Ovary (tissue), 9 donors: ENCODE data around the gene WASHC4. TPM values are rescaled to one million over a fixed set of nuclear protein-coding genes. Genes with fewer than 3 reads are reported as not detected.
"Not testable (repeated sequence)": the region's sequence is repeated elsewhere in the genome, so short reads cannot be mapped to it uniquely, and the experiment has no call there.

ENCODE experiments used
- DNase-seq, 5 donors: peaks; one replicate each; pipeline ENCODE4 v3.0.0-alpha.2; 2019 to 2020
- H3K27ac ChIP-seq, 2 donors: fragments of 200-600 bp; one replicate each; pipeline versions ENCODE4 v1.5.1 to v1.8.0; 2019 to 2022
- H3K27me3 ChIP-seq: fragments of 200-600 bp; one replicate; pipeline ENCODE4 v1.8.0; 2022
- H3K36me3 ChIP-seq: fragments of 200-600 bp; sonication (generic); one replicate; pipeline ENCODE4 v1.5.1; 2019
- H3K4me1 ChIP-seq: one replicate; pipeline ENCODE4 v1.8.1; 2013; ENCODE audit warnings: mild to moderate bottlenecking, moderate library complexity; ENCODE audit not compliant: insufficient read depth
- H3K4me3 ChIP-seq: fragments of 200-600 bp; sonication (generic); one replicate; pipeline ENCODE4 v1.5.1; 2017
- H3K9me3 ChIP-seq, 2 donors: fragments of 200-600 bp in 1 of 2; sonication (generic) in 1 of 2; one replicate each; pipeline versions ENCODE4 v1.5.1 to v1.8.1; 2013 to 2019; ENCODE audit warnings: mild to moderate bottlenecking in 1 of 2, moderate library complexity in 1 of 2
- EP300 ChIP-seq: sonication (generic); formaldehyde crosslinking; IDR thresholded peaks from one replicate; pipeline ENCODE4 v1.6.1; 2017; ENCODE audit warnings: antibody characterized with exemption
- POLR2A ChIP-seq: fragments of 450-650 bp; IDR thresholded peaks from one replicate; pipeline ENCODE4 v1.6.1; 2017; ENCODE audit warnings: antibody characterized with exemption, mild to moderate bottlenecking, moderate library complexity
- WGBS, 3 donors: extraction: QIAGEN DNeasy Blood & Tissue Kit in 1 of 3; methylation state at CpG; one replicate each; pipeline versions ENCODE4 v1.1.5 to v1.1.7; 2013 to 2017; 5-methylcytosine and 5-hydroxymethylcytosine counted together
- intact Hi-C, 4 donors: fragments of 100-400 bp; cut with DNase I; formaldehyde crosslinking; loops; one replicate each; pipeline versions ENCODE4 v1.11.0 to v1.15.1; 2022 to 2023
- polyA plus RNA-seq, 2 donors: library from polyadenylated mRNA; stranded (reverse); fragments of 200-250 nt in 1 of 2; fragments of 350-450 nt in 1 of 2; fragmentation: Illumina TruSeq in 1 of 2; extraction: RNeasy Lipid Tissue Mini Kit (QIAGEN cat#74804) in 1 of 2; gene quantifications; one replicate each; pipeline ENCODE4 v1.2.3, GENCODE V29; 2013 to 2014
- total RNA-seq, 7 donors: library from RNA; depleted of rRNA in 2 of 7; stranded (reverse); fragments of >200 nt in 2 of 7; fragmentation: NEBNext Ultra II Directional in 3 of 7; extraction: Animal tissue kit (Norgen Biotek cat#: 25700) in 3 of 7; gene quantifications; one replicate each; pipeline versions ENCODE4 v1.1.0 to v1.2.4, GENCODE V29; 2016 to 2023
- TF ChIP-seq, protein P1 (sequence below), 3 donors: fragments of 450-650 bp in 2 of 3; fragments of 200-600 bp in 1 of 3; IDR thresholded peaks; one replicate each; pipeline versions ENCODE4 v1.5.1 to v1.8.0; 2016 to 2022; ENCODE audit warnings: antibody characterized with exemption in 3 of 3, mild to moderate bottlenecking in 1 of 3
- donor health status: DM: no; HTN: no; CAD: no; lungs with moderate emphysema.
- donor health status: DM: no; HTN: no; CAD: no.
- donor health status: Bipolar disorder and iron deficiency.
- donor health status: DM: yes; HTN: yes; CAD: no.
- donor health status: DM: no; HTN: no; CAD: no.
- donor health status: DM: yes; HTN: yes; CAD: no.

The WASHC4 gene
- total and polyA plus RNA-seq, 9 donors, result 16.0 to 55.8 (median 44.5) TPM

DNA sequence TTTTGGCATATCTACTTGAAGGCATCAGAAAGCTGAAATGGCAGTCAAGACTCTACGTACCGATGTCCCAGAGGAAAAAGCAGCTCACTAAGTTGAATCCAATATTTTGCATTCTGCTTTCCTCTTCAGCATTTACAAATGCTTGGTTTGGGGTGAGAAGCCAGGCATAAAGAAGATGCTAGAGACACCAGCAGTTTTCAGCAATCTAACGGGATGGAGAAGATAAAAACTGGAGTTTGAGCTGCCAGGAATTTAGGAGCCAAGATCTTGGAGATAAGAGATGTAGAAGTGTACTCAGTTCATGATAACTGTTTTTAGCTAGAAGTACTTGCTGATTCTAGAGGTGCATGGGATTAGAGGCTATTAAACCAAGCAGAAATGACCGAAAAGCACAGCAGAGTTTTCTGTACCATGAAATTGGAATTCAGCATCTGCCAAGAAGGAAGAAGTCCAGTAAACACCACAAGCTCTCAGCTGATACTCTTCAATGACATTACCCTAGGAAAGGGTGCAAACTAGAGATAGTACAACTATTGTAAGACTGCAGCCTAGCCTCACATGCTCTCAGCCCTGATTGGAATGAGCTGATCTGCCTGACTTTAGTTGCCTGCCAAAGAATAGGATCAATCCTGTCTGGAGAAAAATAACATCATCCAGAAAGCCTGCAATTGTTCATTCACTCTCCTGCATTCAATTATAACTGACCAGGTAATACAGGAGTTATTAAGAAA, 15.9 kb upstream of the WASHC4 start:
- WGBS, 3 donors, result 41 to 67% (median 53%) methylated on average over 4 of the region's 4 CpGs
- no peaks in the 10 kb centered on the region for H3K4me1 ChIP-seq
- intact Hi-C loops, result no loop called here

GRCh38 chr12:105092336-105092735, 15.2 kb upstream of the WASHC4 start:
- TF ChIP-seq, protein P1, sequence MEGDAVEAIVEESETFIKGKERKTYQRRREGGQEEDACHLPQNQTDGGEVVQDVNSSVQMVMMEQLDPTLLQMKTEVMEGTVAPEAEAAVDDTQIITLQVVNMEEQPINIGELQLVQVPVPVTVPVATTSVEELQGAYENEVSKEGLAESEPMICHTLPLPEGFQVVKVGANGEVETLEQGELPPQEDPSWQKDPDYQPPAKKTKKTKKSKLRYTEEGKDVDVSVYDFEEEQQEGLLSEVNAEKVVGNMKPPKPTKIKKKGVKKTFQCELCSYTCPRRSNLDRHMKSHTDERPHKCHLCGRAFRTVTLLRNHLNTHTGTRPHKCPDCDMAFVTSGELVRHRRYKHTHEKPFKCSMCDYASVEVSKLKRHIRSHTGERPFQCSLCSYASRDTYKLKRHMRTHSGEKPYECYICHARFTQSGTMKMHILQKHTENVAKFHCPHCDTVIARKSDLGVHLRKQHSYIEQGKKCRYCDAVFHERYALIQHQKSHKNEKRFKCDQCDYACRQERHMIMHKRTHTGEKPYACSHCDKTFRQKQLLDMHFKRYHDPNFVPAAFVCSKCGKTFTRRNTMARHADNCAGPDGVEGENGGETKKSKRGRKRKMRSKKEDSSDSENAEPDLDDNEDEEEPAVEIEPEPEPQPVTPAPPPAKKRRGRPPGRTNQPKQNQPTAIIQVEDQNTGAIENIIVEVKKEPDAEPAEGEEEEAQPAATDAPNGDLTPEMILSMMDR (IDR thresholded peaks at IDR 0.05), result no peak
- TF ChIP-seq EP300, result no peak
- TF ChIP-seq POLR2A, result no peak
- peaks cover 0 to 5% of the 10 kb centered on the region in 2 donors for H3K9me3 ChIP-seq
- 41 to 53% (median 46%) methylated on average over 13 of the region's 13 CpGs for WGBS, 3 donors
- H3K4me1 ChIP-seq, result no peaks in the 10 kb centered on the region
- DNase-seq, result no peak
- no peaks in the 10 kb centered on the region for H3K36me3 ChIP-seq
- no peaks in the 10 kb centered on the region for H3K27me3 ChIP-seq
- no peak overlapping the region for H3K4me3 ChIP-seq
- intact Hi-C loops, result no loop called here
- H3K27ac ChIP-seq, result no peak overlapping the region

More for the DNA sequence above, 15.9 kb upstream of the WASHC4 start:
- no peak for DNase-seq
- H3K36me3 ChIP-seq, result no peaks in the 10 kb centered on the region
- H3K4me3 ChIP-seq, result no peak overlapping the region
- H3K27ac ChIP-seq, result no peak overlapping the region
- peaks cover 0 to 5% of the 10 kb centered on the region in 2 donors for H3K9me3 ChIP-seq
- no peaks in the 10 kb centered on the region for H3K27me3 ChIP-seq
- TF ChIP-seq POLR2A, result no peak
- no peak for TF ChIP-seq EP300
- TF ChIP-seq, protein P1 (IDR thresholded peaks at IDR 0.05), result no peak

DNA sequence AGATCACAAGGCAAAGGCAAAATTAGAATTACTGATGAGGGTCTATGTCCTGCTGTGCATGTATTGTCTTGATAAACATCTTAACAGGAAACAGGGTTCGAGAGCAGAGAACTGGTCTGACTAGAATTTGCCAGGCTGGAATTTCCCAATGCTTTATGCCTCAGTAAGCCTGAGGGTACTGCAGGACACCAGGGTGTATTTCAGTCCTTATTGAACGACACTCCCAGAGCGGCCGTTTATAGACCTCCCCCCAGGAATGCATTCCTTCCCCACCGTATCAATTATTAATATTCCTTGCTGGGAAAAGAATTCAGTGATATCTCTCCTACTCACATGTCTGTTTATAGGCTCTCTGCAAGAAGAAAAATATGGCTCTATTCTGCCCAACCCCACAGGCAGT, 12.2 kb upstream of the WASHC4 start:
- DNase-seq, H3K27ac ChIP-seq, H3K4me3 ChIP-seq, H3K4me1 ChIP-seq, intact Hi-C loops, H3K9me3 ChIP-seq, H3K27me3 ChIP-seq, H3K36me3 ChIP-seq: not testable (repeated sequence)
- WGBS, 3 donors, result 90 to 92% (median 92%) methylated on average over 5 of the region's 5 CpGs

- intact Hi-C loops, result no loop called here
- no peak overlapping the region for H3K4me3 ChIP-seq
- TF ChIP-seq EP300 (no peak), POLR2A (no peak)
- TF ChIP-seq, protein P1 (IDR thresholded peaks at IDR 0.05), result no peak
- no peak for DNase-seq
- no peaks in the 10 kb centered on the region for H3K27me3 ChIP-seq
- no peaks in the 10 kb centered on the region for H3K4me1 ChIP-seq
- no peaks in the 10 kb centered on the region for H3K36me3 ChIP-seq
- no peak overlapping the region for H3K27ac ChIP-seq
- WGBS, 3 donors, result 85 to 92% (median 89%) methylated on average over 1 of the region's 1 CpG
- peaks cover 0 to 5% of the 10 kb centered on the region in 2 donors for H3K9me3 ChIP-seq
Measured at GRCh38 chr12:105099356-105099755, 8.2 kb upstream of the WASHC4 start.

DNA sequence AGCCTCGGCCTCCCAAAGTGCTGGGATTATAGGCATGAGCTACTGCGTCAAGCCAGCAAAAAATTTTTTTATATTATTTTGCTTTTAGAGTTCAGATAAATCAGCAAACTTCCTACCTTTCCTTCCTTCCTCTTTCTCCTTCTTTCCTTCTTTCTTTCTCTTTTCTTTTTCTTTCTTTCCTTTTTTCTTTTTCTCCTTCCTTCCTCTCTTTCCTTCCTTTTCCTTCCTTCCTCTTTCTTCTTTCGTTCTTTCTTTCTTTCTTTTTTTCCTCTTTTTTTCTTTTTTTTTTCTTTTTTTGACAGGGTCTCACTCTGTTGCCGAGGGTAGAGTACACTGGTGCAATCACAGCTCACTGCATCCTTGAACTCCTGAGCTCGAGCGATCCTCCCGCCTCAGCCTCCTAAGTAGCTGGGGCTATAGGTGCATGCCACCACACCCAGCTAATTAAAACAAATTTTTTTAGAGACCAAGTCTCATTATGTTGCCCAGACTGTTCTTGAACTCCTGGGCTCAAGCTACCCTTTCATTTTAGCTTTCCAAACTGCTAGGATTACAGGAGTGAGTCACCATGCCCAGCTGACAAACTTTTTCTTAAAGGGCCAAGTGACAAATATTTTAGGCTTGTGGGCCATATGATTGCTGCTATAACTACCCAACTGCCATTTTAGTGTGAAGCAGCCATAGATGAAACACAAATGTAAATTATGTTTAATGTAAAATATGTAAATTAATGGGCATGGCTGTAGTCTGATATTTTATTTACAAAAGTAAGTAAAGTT, 7.1 kb upstream of the WASHC4 start:
- Histone ChIP-seq H3K36me3 (no peaks in the 10 kb centered on the region), H3K9me3 (peaks cover 0 to 2% of the 10 kb centered on the region in 2 donors), H3K4me1 (no peaks in the 10 kb centered on the region), H3K27me3 (no peaks in the 10 kb centered on the region), H3K27ac (no peak overlapping the region), H3K4me3 (no peak overlapping the region)
- TF ChIP-seq, protein P1 (IDR thresholded peaks at IDR 0.05), result no peak
- TF ChIP-seq EP300 (no peak), POLR2A (no peak)
- WGBS, 3 donors, result 64 to 72% (median 72%) methylated on average over 7 of the region's 7 CpGs
- DNase-seq, result no peak
- intact Hi-C loops, result no loop called here
